Activated CD8-positive, alpha-beta memory T cell treated with anti-CD3 and anti-CD28 coated beads, Interleukin-2, amount 50 U/mL, for 4 hours (primary cell): ENCODE measurements around the gene KCNH8.

Experiments used
- DNase-seq: peaks from one replicate; pipeline ENCODE4 v3.0.0-alpha.2; 2020

KCNH8 gene

GRCh38 chr3:19392150-19392549 lies 243.8 kb downstream of the KCNH8 start:
- no peak for DNase-seq

- no peak for DNase-seq
Measured at GRCh38 chr3:19394946-19395345, 246.6 kb downstream of the KCNH8 start.

GRCh38 chr3:19396726-19397125 lies 248.4 kb downstream of the KCNH8 start:
- no peak for DNase-seq

- no peak for DNase-seq
Measured at GRCh38 chr3:19399356-19399755, 251.0 kb downstream of the KCNH8 start.

GRCh38 chr3:19399836-19400235 lies 251.5 kb downstream of the KCNH8 start:
- no peak for DNase-seq

GRCh38 chr3:19420159-19420558 lies 271.8 kb downstream of the KCNH8 start:
- no peak for DNase-seq

- no peak for DNase-seq
Measured at GRCh38 chr3:19425825-19426224, 277.5 kb downstream of the KCNH8 start.

GRCh38 chr3:19427422-19428149 lies 279.3 kb downstream of the KCNH8 start:
- DNase-seq, result no peak

- no peak for DNase-seq
Measured at GRCh38 chr3:19428729-19429128, 280.4 kb downstream of the KCNH8 start.

GRCh38 chr3:19432669-19433068 lies 284.4 kb downstream of the KCNH8 start:
- no peak for DNase-seq

GRCh38 chr3:19436746-19437145 lies 288.4 kb downstream of the KCNH8 start:
- no peak for DNase-seq

GRCh38 chr3:19439944-19440343 lies 291.6 kb downstream of the KCNH8 start:
- DNase-seq, result no peak

- DNase-seq, result no peak
Measured at GRCh38 chr3:19446138-19446537, 297.8 kb downstream of the KCNH8 start.

- no peak for DNase-seq
Measured at GRCh38 chr3:19446687-19447086, 298.4 kb downstream of the KCNH8 start.

GRCh38 chr3:19455546-19455945 lies 307.2 kb downstream of the KCNH8 start:
- no peak for DNase-seq

GRCh38 chr3:19456738-19457137 lies 308.4 kb downstream of the KCNH8 start:
- DNase-seq, result no peak

GRCh38 chr3:19457449-19457848 lies 309.1 kb downstream of the KCNH8 start:
- no peak for DNase-seq

- no peak for DNase-seq
Measured at GRCh38 chr3:19467761-19468160, 319.5 kb downstream of the KCNH8 start.

- DNase-seq, result no peak
Measured at GRCh38 chr3:19471138-19471537, 322.8 kb downstream of the KCNH8 start.

- DNase-seq, result no peak
Measured at GRCh38 chr3:19473971-19474580, 325.8 kb downstream of the KCNH8 start.

- no peak for DNase-seq
Measured at GRCh38 chr3:19476281-19476680, 328.0 kb downstream of the KCNH8 start.

- DNase-seq, result no peak
Measured at GRCh38 chr3:19485267-19485666, 337.0 kb downstream of the KCNH8 start.

GRCh38 chr3:19487386-19487785 lies 339.1 kb downstream of the KCNH8 start:
- no peak for DNase-seq

- no peak for DNase-seq
Measured at GRCh38 chr3:19488939-19489338, 340.6 kb downstream of the KCNH8 start.

- no peak for DNase-seq
Measured at GRCh38 chr3:19489936-19490335, 341.6 kb downstream of the KCNH8 start.
